Activated CD8-positive, alpha-beta memory T cell treated with anti-CD3 and anti-CD28 coated beads for 36 hours (primary cell): ENCODE results near the gene NEK10. TPM values are rescaled to one million over a fixed set of nuclear protein-coding genes. Genes with fewer than 3 reads are reported as not detected.
"Not testable (repeated sequence)": the region's sequence is repeated elsewhere in the genome, so short reads cannot be mapped to it uniquely, and the experiment has no call there.

Experiments used
- CTCF ChIA-PET: fragments of 350-600 bp; sonication (Branson Sonifier 250); formaldehyde crosslinking; loops from one replicate; lab custom pipeline; 2021; ENCODE audit warnings: antibody characterized with exemption; lab: Charles Lee
- POLR2A ChIA-PET: fragments of 350-600 bp; sonication (Branson Sonifier 250); formaldehyde crosslinking; loops from one replicate; lab custom pipeline; 2021; ENCODE audit warnings: antibody characterized with exemption; lab: Charles Lee
- total RNA-seq, 2 experiments: library from RNA; stranded (reverse); gene quantifications; one replicate each; pipeline ENCODE4 v1.2.3, GENCODE V29; 2021

Gene NEK10
- total RNA-seq, 2 experiments from 2014 or later, result 0.30 to 0.34 TPM

- POLR2A ChIA-PET, result no interaction called here
- CTCF ChIA-PET, result no interaction called here
Measured at GRCh38 chr3:27354588-27355203, 14.5 kb downstream of the NEK10 start.

- ChIA-PET POLR2A (no interaction called here), CTCF (no interaction called here)
Measured at GRCh38 chr3:27354161-27354560, 15.0 kb downstream of the NEK10 start.

GRCh38 chr3:27353221-27353620, 16.0 kb downstream of the NEK10 start:
- ChIA-PET CTCF (no interaction called here), POLR2A (no interaction called here)

- ChIA-PET CTCF (no interaction called here), POLR2A (no interaction called here)
Measured at GRCh38 chr3:27352047-27352446, 17.1 kb downstream of the NEK10 start.

- POLR2A ChIA-PET, result no interaction called here
- CTCF ChIA-PET, result no interaction called here
Measured at GRCh38 chr3:27349832-27350231, 19.4 kb downstream of the NEK10 start.

GRCh38 chr3:27345959-27346865, 23.0 kb downstream of the NEK10 start:
- POLR2A ChIA-PET, result no interaction called here
- CTCF ChIA-PET, result interaction anchor here (0.7 kb wide), 1 partner anchor 143 kb away, joined by 3 read pairs; no protein-coding TSS in a partner anchor

GRCh38 chr3:27345493-27345892, 23.7 kb downstream of the NEK10 start:
- POLR2A ChIA-PET, result no interaction called here
- CTCF ChIA-PET, result interaction anchor here (0.5 to 0.7 kb wide), 3 partner anchors 21 to 575 kb away, joined by 3 read pairs; no protein-coding TSS in a partner anchor

- POLR2A ChIA-PET, result no interaction called here
- CTCF ChIA-PET, result interaction anchor here (0.5 to 0.6 kb wide), 2 partner anchors 21 to 575 kb away, joined by 3 read pairs; no protein-coding TSS in a partner anchor
Measured at GRCh38 chr3:27345045-27345444, 24.1 kb downstream of the NEK10 start.

GRCh38 chr3:27344192-27344591, 25.0 kb downstream of the NEK10 start:
- POLR2A ChIA-PET, result no interaction called here

GRCh38 chr3:27342267-27342666, 26.9 kb downstream of the NEK10 start:
- CTCF ChIA-PET, result no interaction called here
- POLR2A ChIA-PET, result no interaction called here

More at GRCh38 chr3:27344192-27344591, 25.0 kb downstream of the NEK10 start:
- CTCF ChIA-PET, result no interaction called here

- ChIA-PET CTCF (no interaction called here), POLR2A (no interaction called here)
Measured at GRCh38 chr3:27340534-27340933, 28.6 kb downstream of the NEK10 start.

GRCh38 chr3:27335571-27335970, 33.6 kb downstream of the NEK10 start:
- POLR2A ChIA-PET, result no interaction called here
- CTCF ChIA-PET, result no interaction called here

GRCh38 chr3:27333843-27334242, 35.3 kb downstream of the NEK10 start:
- ChIA-PET CTCF (no interaction called here), POLR2A (no interaction called here)

- POLR2A ChIA-PET, CTCF ChIA-PET: not testable (repeated sequence)
Measured at GRCh38 chr3:27328982-27329762, 40.0 kb downstream of the NEK10 start.

- ChIA-PET POLR2A (no interaction called here), CTCF (no interaction called here)
Measured at GRCh38 chr3:27326629-27327545, 42.3 kb downstream of the NEK10 start.

GRCh38 chr3:27326202-27326601, 43.0 kb downstream of the NEK10 start:
- ChIA-PET POLR2A (no interaction called here), CTCF (no interaction called here)

GRCh38 chr3:27325419-27325818, 43.8 kb downstream of the NEK10 start:
- CTCF ChIA-PET, result no interaction called here
- POLR2A ChIA-PET, result no interaction called here

GRCh38 chr3:27324686-27325085, 44.5 kb downstream of the NEK10 start:
- POLR2A ChIA-PET, result no interaction called here
- CTCF ChIA-PET, result no interaction called here

- POLR2A ChIA-PET, result no interaction called here
- CTCF ChIA-PET, result interaction anchor here (0.5 kb wide), 1 partner anchor 187 kb away, joined by 4 read pairs; no protein-coding TSS in a partner anchor
Measured at GRCh38 chr3:27323087-27323570, 46.1 kb downstream of the NEK10 start.
